ENCODE measurements around the gene RPS26.

The RPS26 gene

DNA sequence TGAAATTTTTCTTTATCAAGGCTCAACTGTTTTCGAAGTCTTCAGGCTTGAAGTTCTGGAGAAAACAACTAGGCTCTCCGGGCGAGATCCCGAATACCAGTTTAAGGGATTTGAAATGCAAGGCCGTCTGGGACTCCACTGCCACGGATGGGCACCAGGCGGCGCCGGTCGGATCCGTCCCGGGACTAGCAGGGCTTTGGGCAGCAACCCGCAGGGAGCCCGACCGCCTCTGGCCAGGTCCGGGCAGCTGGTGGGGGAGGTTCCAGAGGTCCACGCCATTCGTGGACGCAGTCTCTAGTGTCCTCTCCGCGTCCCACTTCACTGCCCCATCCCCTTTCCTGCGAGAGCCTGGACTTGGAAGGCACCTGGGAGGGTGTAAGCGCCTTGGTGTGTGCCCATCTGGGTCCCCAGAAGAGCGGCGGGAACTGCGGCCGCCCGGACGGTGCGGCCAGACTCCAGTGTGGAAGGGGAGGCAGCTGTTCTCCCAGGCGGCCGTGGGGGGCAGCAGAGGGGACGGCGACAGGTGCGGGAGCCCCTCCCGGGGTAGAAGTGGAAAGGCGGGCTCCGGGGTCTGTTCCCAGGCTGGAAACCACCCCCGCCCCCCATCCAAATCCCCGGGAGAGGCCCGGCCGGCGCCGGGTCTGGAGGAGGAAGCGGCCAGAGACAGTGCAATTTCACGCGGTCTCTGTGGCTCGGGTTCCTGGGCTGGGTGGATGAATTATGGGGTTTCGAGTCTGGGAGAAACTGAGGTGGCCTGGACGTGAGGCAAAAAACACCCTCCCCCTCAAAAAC, 37.4 kb downstream of the RPS26 start:
- DNase-seq = peak; percentile 82

DNA sequence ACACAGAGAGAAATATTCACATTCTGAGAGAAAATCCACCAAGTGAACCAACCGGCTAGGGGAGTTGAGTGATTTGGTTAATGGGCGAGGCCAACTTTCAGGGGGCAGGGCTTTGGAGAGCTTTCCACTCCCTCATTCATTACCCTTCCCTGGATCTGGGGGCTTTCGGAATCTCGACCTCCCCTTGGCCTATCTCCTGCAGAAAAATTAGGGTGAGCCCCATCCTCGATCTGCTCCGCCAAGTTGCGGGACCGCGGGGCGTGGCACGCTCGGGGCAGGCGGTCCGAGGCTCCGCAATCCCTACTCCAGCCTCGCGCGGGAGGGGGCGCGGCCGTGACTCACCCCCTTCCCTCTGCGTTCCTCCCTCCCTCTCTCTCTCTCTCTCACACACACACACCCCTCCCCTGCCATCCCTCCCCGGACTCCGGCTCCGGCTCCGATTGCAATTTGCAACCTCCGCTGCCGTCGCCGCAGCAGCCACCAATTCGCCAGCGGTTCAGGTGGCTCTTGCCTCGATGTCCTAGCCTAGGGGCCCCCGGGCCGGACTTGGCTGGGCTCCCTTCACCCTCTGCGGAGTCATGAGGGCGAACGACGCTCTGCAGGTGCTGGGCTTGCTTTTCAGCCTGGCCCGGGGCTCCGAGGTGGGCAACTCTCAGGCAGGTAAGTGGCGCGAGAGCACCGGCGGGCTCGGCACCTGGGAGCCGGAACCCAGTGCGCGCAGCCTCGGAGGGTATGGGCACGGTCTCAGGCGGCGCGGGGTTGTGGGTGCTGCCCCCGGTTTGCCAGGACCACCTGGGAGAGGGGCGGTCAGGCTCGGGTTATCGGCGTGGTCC, 38.2 kb downstream of the RPS26 start, which contains the start of gene ERBB3:
Gene ERBB3, plus strand, starts transcription at position 443 of the 833 bp plus-strand sequence. Its CDS starts 136 bp downstream, at position 579.
- peak; percentile 78 for DNase-seq

DNA sequence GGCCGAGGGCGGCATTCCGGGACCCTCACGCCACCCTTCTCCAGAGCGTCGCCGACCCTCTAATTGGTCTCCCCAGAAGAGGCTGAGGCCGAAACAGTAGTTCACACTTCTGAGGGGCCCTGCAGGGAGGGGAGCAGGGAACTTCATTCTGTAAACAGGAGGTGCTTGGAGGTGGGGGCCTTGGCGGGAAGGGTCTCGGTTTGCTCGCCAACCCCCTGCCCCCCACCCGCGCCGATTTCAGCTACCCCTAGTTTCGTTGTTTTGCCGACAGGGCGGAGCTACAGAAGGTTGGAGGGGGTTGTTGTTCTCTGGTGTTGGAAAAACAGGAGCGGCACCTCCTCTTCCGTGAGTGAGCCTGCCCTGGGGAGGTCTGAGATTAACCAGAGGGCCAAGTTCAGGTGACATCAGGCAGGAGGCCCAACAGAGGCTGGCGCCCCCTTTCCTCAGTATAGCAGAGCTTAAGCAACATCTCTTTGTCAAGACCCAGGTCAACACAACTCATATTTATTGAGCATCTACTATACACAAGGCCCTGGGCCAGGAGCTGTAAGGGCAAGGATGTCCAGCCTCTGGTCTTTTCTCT, 38.9 kb downstream of the RPS26 start:
- no peak for DNase-seq

DNA sequence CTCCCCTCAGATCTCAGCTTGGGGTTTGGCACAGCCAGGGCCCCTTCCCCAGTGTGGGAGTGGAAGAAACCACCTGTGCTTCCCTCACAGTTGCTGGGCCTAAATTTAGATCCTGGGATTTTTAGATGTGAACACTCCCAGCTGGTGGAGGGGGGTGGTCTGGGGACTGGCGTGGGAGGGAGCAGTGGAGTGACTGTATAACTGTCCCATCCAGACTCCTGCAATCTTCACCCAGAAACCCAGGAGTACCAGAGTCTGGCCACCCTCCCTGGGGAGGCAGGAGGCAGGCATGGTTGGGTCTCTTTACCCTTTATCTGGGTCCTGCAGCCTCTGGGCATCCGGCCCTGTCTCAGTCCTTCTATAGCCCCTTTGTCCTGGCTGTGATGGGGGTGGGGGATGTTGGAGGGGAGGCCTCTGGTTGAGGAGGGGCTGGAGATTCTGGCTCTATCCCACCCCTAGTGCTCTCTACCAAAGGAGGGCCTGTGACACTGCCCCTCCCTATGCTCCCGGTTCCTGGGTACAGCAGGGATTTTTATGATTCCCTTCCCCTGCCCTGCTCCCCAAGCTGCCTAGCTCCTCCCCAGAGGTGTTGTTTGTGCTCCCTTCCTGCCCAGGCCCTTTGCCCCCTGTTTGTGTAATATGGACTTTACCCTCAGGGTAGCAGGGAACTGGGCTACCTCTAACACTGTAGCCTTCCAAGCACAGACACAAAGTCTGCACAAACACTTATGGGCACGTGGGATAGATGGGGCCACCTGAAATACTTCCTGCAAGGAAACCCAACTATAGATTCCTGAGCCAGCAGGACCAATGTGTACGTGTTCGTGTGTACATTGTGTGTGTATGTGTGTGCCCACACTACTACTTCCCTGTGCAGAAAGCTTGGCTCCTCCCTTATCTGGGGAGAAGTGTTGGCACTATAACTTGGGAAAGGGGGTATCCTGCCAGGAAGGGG, 40.0 kb downstream of the RPS26 start:
- no peak for DNase-seq

DNA sequence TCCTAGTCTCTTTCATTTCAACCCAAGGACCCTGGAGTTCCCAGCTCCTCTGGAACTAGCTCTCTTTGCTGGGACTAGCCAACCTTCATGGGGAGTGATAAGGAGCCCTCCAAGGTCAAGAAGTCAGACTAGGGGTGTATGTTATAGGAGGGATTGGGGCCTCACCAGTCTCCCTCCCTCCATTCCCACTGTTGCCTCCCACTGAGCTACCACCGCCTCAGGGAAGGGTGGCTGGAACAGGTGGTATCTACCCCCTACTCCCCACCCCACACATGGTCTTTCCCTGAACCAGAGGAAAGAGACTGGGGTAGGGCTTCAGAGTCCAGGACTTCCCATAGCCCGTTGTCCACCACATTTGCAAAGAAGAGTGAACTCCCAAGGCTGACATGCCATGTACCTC, 40.7 kb downstream of the RPS26 start:
- DNase-seq = no peak

DNA sequence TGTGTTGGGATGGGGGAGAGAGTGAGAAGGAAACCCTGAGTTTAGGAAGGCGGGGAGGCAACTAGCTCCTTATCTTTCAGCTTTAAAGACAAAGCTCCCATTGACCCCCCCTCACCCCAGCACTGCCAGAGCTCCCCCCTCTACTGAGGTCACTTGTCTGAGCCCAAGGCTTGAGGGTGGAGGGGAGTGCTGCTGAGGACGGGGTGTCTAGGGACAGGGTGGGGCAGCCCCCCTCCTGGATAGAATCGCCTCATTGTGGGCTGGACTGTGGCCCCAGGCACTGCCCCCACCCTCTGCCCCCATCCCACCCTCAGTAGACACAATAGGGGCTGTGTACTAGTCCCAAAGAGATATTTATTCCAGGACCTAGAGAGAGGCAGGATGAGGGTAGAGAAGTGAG, 41.2 kb downstream of the RPS26 start:
- no peak for DNase-seq

DNA sequence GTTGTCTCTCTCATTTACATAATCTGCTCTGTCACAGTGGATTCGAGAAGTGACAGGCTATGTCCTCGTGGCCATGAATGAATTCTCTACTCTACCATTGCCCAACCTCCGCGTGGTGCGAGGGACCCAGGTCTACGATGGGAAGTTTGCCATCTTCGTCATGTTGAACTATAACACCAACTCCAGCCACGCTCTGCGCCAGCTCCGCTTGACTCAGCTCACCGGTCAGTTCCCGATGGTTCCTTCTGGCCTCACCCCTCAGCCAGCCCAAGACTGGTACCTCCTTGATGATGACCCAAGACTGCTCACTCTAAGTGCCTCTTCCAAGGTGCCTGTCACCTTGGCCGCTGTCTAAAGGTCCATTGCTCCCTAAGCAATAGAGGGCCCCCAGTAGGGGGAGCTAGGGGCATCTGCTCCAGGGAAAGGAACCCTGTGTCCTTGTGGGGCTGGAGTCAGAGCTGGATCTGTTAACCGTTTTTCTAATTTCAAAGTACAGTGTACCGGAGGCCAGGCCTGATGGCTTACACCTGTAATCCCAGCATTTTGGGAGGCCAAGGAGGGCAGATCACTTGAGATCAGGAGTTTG, 43.3 kb downstream of the RPS26 start:
- peak; percentile 46 for DNase-seq

DNA sequence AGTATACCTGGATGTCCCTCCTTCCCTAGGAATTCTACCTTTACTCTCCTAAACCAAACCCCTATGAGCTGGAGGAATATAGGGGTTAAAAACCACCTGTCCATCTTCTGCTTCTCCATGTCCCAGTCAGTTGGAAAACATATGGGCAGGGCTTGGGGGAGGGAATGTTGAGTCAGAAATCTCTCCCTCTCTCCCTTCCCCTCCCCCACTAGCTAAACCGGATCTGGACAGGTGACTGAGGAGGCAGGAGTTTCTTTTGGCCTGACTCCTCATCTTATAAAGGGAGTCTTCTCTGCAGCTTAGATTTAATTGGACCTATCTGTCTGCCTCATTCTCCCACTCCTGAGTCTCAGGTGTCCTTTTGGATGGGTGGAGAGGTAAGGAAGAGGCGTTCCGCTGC, 44.4 kb downstream of the RPS26 start:
- DNase-seq = no peak

DNA sequence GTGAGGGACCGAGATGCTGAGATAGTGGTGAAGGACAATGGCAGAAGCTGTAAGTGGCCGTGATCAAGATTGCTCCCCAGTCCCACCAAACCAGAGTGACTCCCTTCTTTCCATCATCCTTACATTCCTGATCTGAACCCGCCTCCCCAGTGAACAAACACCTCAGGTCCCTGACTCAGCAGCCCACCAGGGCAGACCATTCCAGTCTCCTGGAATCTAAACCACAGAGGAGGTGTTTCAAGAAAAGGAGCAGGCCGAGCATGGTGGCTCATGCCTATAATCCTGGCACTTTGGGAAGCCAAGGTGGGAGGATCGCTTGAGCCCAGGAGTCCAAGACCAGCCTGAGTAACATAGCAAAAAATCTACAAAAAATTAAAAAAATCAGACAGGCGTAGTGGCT, 44.9 kb downstream of the RPS26 start:
- DNase-seq = no peak

DNA sequence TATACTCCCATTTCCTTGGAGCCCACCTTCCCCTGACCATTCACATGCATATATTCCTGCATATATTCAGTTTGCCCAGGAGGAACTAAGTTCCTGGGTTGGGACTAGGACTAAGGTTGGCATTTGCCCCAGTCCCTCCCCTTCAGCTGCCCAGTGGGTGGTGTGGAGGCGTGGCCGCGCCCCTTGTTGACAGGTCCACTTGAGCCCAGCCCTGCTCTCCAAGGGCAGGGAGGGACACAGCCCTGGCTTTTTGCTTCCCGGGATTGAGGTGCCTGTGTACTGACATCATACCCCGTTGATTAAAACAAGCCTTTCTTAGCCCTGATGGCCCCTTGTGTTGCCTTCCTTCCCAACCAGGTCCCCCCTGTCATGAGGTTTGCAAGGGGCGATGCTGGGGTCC, 45.5 kb downstream of the RPS26 start:
- no peak for DNase-seq
